ENCODE data around the gene GRIK3.

Gene GRIK3

DNA sequence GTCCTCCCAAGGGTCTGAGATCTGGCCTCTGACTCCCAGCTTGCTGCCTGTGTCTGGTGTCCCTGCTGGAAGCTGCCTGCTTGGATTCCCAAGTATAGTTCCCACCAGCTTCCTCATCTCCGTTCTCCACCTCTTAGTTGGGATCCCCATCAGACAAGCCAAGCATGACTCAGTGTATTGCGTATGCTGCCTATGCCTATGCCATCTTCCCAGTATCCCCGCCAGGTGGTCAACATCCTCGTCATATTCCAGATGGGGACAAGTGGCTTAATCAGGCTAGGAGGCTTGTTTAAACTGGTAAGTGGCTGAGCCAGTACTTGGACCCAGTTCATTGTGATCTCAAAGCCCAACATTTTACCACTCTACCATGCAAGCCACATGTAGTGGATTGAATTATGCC, 204.4 kb downstream of the GRIK3 start:
- no peak for DNase-seq (ENCODE audit: low read depth in 2 of 2)

GRCh38 chr1:36829066-36829465, 205.2 kb downstream of the GRIK3 start:
- DNase-seq (ENCODE audit: low read depth in 2 of 2), result no peak

DNA sequence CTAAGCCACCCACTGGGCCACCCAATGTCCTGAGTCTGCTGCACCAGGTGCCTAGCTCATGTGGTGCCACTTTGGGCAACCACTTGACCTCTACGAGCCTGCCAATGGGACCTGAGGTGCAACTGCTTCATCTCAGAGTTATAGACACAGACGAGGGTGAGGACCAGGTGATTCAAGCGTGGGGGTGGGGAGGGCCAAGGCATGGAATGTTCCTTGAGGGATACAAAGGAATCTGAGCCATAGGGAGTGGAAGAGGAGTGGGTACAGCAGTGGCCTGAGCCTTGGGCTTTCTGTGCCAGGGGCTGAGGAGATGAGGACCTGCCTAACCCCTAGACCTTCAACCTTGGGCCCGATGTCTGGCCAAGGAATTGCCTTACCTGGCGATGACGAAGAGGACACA, 209.1 kb downstream of the GRIK3 start:
- no peak for DNase-seq (ENCODE audit: low read depth in 2 of 2)

DNA sequence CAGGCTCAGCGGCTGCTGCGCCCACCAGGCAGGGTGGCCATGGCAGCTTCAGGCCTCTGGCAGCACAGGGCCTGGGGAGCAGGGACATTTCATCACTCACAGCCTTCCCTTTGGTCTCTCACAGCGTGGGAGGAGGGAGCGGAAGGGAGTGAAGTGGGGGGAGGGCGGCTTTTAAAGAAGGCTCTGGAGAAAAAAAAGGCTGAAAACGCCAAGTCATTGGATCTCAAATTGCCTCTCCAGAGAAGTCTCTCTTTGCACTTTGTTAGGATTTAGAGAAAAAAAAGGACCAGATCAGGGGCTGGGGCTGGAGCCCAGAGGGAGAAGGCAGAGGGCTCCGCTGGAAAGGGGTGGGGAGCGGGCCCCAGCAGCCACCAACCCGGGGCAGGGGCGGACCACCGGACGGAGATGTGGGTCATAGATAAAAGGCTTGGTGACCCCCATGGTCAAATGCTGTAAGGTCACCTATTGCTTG, 209.9 kb downstream of the GRIK3 start:
- no peak for DNase-seq (ENCODE audit: low read depth in 2 of 2)

DNA sequence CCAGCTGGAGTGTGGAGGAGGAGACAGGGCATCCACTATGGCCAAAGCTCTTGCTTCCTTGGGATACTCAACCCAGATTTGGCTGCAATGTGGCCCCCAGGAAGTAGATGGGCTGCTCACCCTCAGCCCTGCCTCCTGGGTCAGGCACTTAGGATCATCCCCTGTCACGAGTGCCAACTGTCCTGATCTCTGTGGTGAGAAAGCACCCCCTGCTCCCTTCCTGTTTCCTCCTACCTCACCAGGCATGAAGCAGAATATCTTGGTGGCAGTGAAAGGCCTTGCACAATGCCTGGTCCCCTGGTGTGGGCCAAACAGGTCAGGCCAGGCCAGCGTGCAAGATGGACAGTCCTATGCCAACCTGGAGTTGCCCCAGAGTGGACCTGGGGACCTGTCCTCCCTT, 211.7 kb downstream of the GRIK3 start:
- DNase-seq (ENCODE audit: low read depth in 2 of 2), result no peak

GRCh38 chr1:36821386-36821785, 212.9 kb downstream of the GRIK3 start:
- DNase-seq (ENCODE audit: low read depth in 2 of 2), result no peak

GRCh38 chr1:36818771-36819170, 215.5 kb downstream of the GRIK3 start:
- DNase-seq (ENCODE audit: low read depth in 2 of 2), result no peak

DNA sequence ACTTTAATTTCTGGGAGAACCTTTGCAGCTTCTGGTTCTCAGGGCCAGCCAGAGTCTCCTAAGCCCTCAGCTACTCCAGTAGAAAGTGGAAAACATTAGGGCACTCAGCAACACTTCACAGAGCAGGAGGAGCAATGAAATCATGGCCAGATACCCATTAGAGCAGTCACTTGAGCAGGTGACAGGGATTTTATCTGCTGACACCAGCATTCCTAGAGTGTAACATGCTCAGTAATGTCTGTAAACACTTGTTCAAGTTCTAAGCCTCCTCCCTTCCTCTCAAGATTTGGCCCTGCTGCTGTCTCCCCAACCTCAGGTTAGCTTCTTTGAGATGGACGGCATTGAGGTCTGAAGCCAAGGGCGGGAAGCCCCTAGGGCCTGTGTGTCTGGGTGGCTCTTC, 218.0 kb downstream of the GRIK3 start:
- DNase-seq (ENCODE audit: low read depth in 2 of 2), result no peak

DNA sequence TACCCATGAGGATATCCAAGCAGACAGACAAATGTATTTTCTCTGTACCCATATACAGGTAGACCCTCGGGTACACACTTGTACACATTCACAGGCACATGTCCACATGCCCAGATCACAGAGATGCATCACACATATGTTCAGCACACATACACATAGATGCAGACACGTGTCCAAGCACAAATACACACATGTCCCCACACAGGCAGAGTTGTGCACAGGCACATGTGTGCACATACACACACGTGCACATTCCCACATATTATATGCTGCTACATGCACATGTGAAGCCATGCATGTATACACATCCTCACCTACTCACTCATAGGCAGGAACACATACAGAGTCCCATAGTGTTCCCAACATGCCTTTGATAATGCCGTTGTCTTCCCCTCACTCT, 219.5 kb downstream of the GRIK3 start:
- no peak for DNase-seq (ENCODE audit: low read depth in 2 of 2)

DNA sequence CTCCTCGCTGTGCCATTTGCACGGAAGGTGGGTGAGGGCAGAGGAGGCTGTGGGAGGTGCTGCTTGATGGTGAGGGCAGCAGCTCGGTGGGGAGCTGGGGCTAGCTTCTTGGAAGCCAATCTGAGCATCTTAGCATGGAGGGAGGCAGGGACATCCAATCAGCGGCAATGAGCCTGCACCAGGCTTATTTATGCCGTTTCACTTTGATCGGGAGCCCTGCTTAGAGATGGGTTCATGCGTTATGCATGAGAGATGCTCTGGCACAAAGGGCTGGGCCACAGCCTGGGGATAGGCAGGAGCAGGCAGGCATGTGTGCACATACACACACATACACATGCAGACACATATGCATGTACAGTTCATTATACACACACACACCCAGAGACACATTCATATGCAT, 220.2 kb downstream of the GRIK3 start:
- no peak for DNase-seq (ENCODE audit: low read depth in 2 of 2)

- DNase-seq (ENCODE audit: low read depth in 2 of 2), result no peak
These were observed 227.1 kb downstream of the GRIK3 start for GRCh38 chr1:36807262-36807661.

DNA sequence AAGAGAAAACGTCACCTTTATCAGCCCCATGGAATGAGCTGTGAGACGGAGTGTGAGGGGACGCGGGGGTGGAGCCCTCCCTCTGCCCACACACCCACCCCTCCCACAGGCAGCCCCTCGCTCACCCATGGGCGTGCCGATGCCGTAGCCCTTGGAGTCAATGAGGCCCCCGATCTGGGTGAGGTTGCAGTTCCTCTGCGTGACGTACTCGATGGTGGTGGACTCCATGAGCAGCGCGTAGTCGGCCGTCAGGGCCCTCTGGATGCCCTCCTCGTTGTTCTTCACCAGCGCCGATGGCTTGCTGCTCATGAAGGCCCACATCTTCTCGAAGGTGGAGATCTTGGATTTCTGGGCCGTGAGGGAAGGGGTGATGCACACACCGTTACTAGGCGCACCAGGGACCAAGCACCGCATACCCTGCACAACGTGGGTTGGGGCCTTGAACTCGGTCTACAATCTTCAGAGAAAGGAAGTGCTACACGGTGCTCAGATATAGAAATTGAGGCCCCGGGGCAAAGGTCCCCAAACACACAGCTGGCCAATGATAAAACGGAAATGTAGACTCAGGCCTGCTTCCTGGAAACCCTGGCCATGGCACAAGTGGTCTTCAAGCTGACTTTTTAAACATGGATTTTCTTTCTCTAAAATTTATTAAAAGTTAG, 228.2 kb downstream of the GRIK3 start:
- no peak for DNase-seq (ENCODE audit: low read depth in 2 of 2)

DNA sequence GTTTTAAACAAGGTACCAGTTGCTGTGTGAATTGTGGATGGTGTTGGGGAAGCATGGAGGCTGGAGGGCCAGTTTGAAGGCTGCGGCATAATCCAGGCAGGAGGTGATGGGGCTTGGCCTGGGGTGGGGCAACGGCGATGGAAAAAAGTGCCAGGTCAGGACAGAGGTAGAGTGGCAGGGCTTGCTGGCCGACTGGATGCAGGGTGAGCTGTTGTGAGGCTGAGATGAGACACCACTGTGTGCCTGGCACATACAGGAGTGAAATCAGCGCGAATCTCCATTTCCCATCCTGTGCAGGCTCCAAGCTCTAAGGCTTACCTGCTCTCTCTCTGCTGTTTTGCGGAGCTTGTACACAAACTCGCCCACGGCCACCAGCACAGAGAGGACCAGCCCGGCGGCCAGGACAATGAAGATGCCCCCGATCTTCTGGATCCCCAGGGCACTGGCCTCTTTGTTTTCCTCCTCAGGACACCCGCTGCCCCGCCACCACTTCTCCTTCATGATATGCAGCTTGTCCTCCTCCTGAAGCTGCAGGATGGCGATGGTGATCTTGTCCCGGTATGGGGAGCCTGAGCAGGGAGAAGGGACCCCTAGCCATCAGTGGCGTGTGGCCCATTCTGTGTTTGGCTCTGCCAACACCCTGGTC, 229.5 kb downstream of the GRIK3 start:
- no peak for DNase-seq (ENCODE audit: low read depth in 2 of 2)

- DNase-seq (ENCODE audit: low read depth in 2 of 2), result no peak
These were observed 230.3 kb downstream of the GRIK3 start for GRCh38 chr1:36803868-36804570.

- no peak for DNase-seq (ENCODE audit: low read depth in 2 of 2)
These were observed 232.3 kb downstream of the GRIK3 start for GRCh38 chr1:36802018-36802417.

- no peak for DNase-seq (ENCODE audit: low read depth in 2 of 2)
These were observed 236.6 kb downstream of the GRIK3 start for GRCh38 chr1:36797761-36798160.

DNA sequence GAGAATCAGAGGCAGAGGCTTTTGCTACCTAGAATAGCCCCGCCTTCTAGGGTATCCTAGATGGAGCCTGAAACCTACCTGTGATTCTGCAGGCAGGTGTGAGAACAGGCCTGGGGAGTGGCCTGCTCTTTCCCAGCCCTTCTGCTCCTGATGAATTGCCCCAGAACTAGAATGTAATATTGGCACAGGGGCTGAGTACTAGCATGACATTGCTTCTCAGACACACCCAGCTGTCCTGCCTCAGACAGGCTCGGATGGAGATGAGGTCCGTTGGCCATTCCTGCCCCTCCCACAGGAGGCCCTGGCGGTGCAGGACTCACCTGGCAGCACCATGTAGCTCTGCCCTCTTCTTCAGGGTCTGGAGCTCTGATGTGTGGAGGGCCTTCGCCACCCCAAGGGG, 237.6 kb downstream of the GRIK3 start:
- DNase-seq (ENCODE audit: low read depth in 2 of 2), result no peak

GRCh38 chr1:36796106-36796590, 238.2 kb downstream of the GRIK3 start:
- DNase-seq (ENCODE audit: low read depth in 2 of 2), result no peak

DNA sequence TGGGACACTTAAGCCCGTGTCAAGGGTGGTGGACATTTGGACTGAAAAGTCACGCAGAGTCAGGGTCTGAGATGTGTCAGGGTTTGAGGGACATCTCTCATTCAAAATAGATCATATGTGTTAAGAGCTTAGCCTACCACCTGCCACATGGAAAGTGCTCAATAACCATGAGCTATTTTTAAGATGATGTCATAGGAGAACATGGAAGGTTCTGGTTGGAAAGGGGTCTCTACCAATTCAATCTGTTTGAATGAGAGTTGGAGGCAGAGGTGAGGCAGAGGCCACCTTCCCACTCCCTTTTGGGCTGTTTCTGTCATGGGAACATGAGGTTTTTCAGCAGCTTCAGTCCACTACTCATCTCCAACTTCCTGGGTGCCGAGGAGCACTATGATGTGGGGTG, 239.9 kb downstream of the GRIK3 start:
- no peak for DNase-seq (ENCODE audit: low read depth in 2 of 2)

- DNase-seq (ENCODE audit: low read depth in 2 of 2), result no peak
These were observed 240.9 kb downstream of the GRIK3 start for GRCh38 chr1:36793452-36793851.

DNA sequence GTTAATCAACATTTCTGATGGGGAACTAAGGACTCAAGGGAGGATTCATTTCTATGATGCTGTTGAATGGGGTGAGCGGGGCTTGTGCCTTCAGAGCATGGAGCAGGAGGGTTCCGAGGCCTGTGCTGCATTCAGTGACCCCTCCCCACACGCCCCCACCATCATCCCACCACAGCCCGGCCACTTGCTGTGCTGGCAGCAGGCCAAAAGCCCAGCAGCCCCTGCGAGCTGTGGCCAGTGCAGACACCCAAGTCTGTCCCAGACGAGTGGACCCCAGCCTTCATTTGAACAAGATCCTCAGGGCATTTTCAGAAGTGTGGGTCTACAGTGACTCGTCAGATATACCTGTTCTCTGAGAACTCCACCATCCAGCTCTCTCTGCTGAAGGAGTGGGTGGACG, 242.0 kb downstream of the GRIK3 start:
- DNase-seq (ENCODE audit: low read depth in 2 of 2), result no peak

GRCh38 chr1:36790191-36790590, 244.1 kb downstream of the GRIK3 start:
- DNase-seq (ENCODE audit: low read depth in 2 of 2), result no peak

DNA sequence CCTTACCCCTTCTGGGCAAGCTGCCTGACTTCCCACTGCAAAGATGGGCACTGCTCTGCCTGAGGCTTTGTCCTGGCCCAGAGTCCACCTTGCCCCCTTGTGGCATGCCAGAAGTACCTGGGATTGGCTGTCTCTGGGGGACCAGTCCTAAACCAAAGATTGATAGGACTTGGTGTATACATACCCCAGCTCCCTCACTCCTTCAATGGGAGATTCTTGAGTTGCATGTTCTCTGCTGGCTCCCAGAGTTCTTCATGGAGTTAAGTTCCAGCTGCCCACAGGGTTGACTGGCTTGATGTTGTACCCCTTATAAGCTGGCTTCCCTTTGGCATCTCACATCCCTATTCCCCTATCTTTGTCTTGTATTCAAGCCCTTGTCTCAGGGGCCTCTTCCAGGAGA, 244.8 kb downstream of the GRIK3 start:
- no peak for DNase-seq (ENCODE audit: low read depth in 2 of 2)
